A673 (cell line): Measurements from ENCODE around the gene MYO6.

Experiments
- EZH2 ChIP-seq: fragments of 200-600 bp; sonication (generic); IDR thresholded peaks from 2 replicates; pipeline ENCODE4 v1.6.1; 2017; ENCODE audit warnings: borderline replicate concordance, low read depth, mild to moderate bottlenecking, mixed read lengths, antibody characterized with exemption, low read length; ENCODE audit not compliant: poor library complexity, severe bottlenecking
- TF ChIP-seq, protein P1 (sequence below): fragments of 300-800, 200-600 bp; sonication (generic); conservative IDR thresholded peaks from 2 replicates; pipeline ENCODE4 v1.5.1; 2017; ENCODE audit warnings: low read depth, mild to moderate bottlenecking, antibody characterized with exemption, low read length, moderate library complexity, mixed read lengths

- TF ChIP-seq, protein P1, sequence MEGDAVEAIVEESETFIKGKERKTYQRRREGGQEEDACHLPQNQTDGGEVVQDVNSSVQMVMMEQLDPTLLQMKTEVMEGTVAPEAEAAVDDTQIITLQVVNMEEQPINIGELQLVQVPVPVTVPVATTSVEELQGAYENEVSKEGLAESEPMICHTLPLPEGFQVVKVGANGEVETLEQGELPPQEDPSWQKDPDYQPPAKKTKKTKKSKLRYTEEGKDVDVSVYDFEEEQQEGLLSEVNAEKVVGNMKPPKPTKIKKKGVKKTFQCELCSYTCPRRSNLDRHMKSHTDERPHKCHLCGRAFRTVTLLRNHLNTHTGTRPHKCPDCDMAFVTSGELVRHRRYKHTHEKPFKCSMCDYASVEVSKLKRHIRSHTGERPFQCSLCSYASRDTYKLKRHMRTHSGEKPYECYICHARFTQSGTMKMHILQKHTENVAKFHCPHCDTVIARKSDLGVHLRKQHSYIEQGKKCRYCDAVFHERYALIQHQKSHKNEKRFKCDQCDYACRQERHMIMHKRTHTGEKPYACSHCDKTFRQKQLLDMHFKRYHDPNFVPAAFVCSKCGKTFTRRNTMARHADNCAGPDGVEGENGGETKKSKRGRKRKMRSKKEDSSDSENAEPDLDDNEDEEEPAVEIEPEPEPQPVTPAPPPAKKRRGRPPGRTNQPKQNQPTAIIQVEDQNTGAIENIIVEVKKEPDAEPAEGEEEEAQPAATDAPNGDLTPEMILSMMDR: no peak
- no peak for TF ChIP-seq EZH2
These were observed at the start of gene MYO6 for GRCh38 chr6:75748743-75749538.
